Measurements from ENCODE around the gene DENND10. TPM values are rescaled to one million over a fixed set of nuclear protein-coding genes. Genes with fewer than 3 reads are reported as not detected.
"Not testable (repeated sequence)": the region's sequence is repeated elsewhere in the genome, so short reads cannot be mapped to it uniquely, and the experiment has no call there.

Gene DENND10
- total and polyA plus RNA-seq, 2 donors (not counting 3 experiments of a cell fraction or from before 2014, with no cell fraction given): 39.1 to 50.1 TPM

- BruUV-seq (replicated peaks): TSS peak; percentile 79
- DNase-seq (ENCODE audit: low read depth, low spot score) (peak; percentile 94), FAIRE-seq (peak; percentile 94)
- dilution Hi-C loops (cut with MboI; ENCODE audit: extremely low pct_ligation_motif_present, low sequenced_read_pairs) (no loop called here), intact Hi-C loops (cut with micrococcal nuclease) (loop anchor here (1.0 to 2.0 kb wide), 4 partner anchors 12 to 98 kb away; partner anchors contain the start of gene EIF3A)
- H3K9ac ChIP-seq (replicated peaks; ENCODE audit: extremely low read depth, insufficient read depth, low read length): peak within 1 kb of the TSS; percentile 91
- H3K27ac ChIP-seq (ENCODE audit: insufficient read depth, low read depth, low read length): peak within 1 kb of the TSS; percentile 83
- peaks cover 3 to 12% of the 10 kb centered on the region in 2 experiments for H3K36me3 ChIP-seq (ENCODE audit: control insufficient read depth in 2 of 2, extremely low read depth in 1 of 2, insufficient read depth in 2 of 2, low read length in 2 of 2)
- POLR2A ChIA-PET: no interaction called here
- peaks cover 39% of the 10 kb centered on the region for H3K79me2 ChIP-seq (ENCODE audit: control insufficient read depth, insufficient read depth, low read length)
- H3K4me1 ChIP-seq (ENCODE audit: control insufficient read depth, extremely low read depth, insufficient read depth, low read length): peaks cover 12% of the 10 kb centered on the region
- no peaks in the 10 kb centered on the region for H3K27me3 ChIP-seq (ENCODE audit: control insufficient read depth in 2 of 2, insufficient read depth in 2 of 2, low read length in 2 of 2)
- H4K20me1 ChIP-seq (replicated peaks; ENCODE audit: control insufficient read depth, extremely low read depth, insufficient read depth, low read length): no peaks in the 10 kb centered on the region
- H2AFZ ChIP-seq (ENCODE audit: low read depth, low read length): peak within 1 kb of the TSS; percentile 99
- H3K9me3 ChIP-seq (replicated peaks; ENCODE audit: control insufficient read depth, insufficient read depth, low read length): no peaks in the 10 kb centered on the region
- H3K4me3 ChIP-seq (replicated peaks in 1 of 3; ENCODE audit: insufficient read depth in 1 of 3, low read depth in 1 of 3, low read length in 3 of 3): peak within 1 kb of the TSS; percentile 85 to 91 (median 87)
- CTCF ChIA-PET: interaction anchor here (1.3 kb wide), 1 partner anchor 311 kb away, joined by 4 read pairs; no protein-coding TSS in a partner anchor
- peak within 1 kb of the TSS; percentile 94 for H3K4me2 ChIP-seq (ENCODE audit: insufficient read depth, low read length)
- H3K9me1 ChIP-seq (replicated peaks; ENCODE audit: control insufficient read depth, extremely low read depth, insufficient read depth, low read length): no peaks in the 10 kb centered on the region
- TF ChIP-seq CTCF (IDR thresholded peaks at IDR 0.05; ENCODE audit: extremely low read depth in 1 of 2, insufficient read depth in 1 of 2, low read depth in 1 of 2, low read length in 2 of 2): peak in 1 of 2 donors; percentile 22
- no peak for TF ChIP-seq JUN (IDR thresholded peaks at IDR 0.05; ENCODE audit: borderline replicate concordance, insufficient read depth, insufficient read length, low read depth)
- TF ChIP-seq MYC (IDR thresholded peaks at IDR 0.05; ENCODE audit: low read depth, low read length): no peak
- peak; percentile 80 for TF ChIP-seq MAX (IDR thresholded peaks at IDR 0.05; ENCODE audit: insufficient read depth, insufficient read length)
- TF ChIP-seq FOS (IDR thresholded peaks at IDR 0.05; ENCODE audit: borderline replicate concordance, insufficient read depth, low read length): no peak
- TF ChIP-seq POLR2A (IDR thresholded peaks at IDR 0.05; ENCODE audit: low read depth, low read length): peak; percentile 99
- peak; percentile 98 for TF ChIP-seq POLR2AphosphoS5 (IDR thresholded peaks at IDR 0.05; ENCODE audit: insufficient read depth, low read depth, low read length)
- no peak for TF ChIP-seq GATA2 (IDR thresholded peaks at IDR 0.05; ENCODE audit: insufficient read depth, insufficient read length, low read depth, low read length)
- TF ChIP-seq EZH2 (IDR thresholded peaks at IDR 0.05; ENCODE audit: borderline replicate concordance, low read depth, low read length, severe bottlenecking): no peak
Measured at GRCh38 chr10:119178372-119179119, 74.6 kb downstream of the DENND10 start, which contains the start of gene PRDX3. Gene PRDX3, minus strand, starts transcription at chr10:119178812. Its CDS starts 22 bp downstream, at chr10:119178790.

GRCh38 chr10:119180850-119181400 is 77.0 kb downstream of the DENND10 start:
- intact Hi-C loops (cut with micrococcal nuclease); H3K36me3 ChIP-seq (ENCODE audit: control insufficient read depth in 2 of 2, extremely low read depth in 1 of 2, insufficient read depth in 2 of 2, low read length in 2 of 2); H3K9me1 ChIP-seq (replicated peaks; ENCODE audit: control insufficient read depth, extremely low read depth, insufficient read depth, low read length); FAIRE-seq; DNase-seq (ENCODE audit: low read depth, low spot score); H3K9me3 ChIP-seq (replicated peaks; ENCODE audit: control insufficient read depth, insufficient read depth, low read length); H3K27ac ChIP-seq (ENCODE audit: insufficient read depth, low read depth, low read length); H4K20me1 ChIP-seq (replicated peaks; ENCODE audit: control insufficient read depth, extremely low read depth, insufficient read depth, low read length); BruUV-seq (replicated peaks); H3K4me2 ChIP-seq (ENCODE audit: insufficient read depth, low read length); H3K9ac ChIP-seq (replicated peaks; ENCODE audit: extremely low read depth, insufficient read depth, low read length); H2AFZ ChIP-seq (ENCODE audit: low read depth, low read length); dilution Hi-C loops (cut with MboI; ENCODE audit: extremely low pct_ligation_motif_present, low sequenced_read_pairs); POLR2A ChIA-PET; H3K4me3 ChIP-seq (replicated peaks in 1 of 3; ENCODE audit: insufficient read depth in 1 of 3, low read depth in 1 of 3, low read length in 3 of 3); H3K27me3 ChIP-seq (ENCODE audit: control insufficient read depth in 2 of 2, insufficient read depth in 2 of 2, low read length in 2 of 2): not testable (repeated sequence)
- CTCF ChIA-PET: interaction anchor here (0.7 to 2.2 kb wide), 7 partner anchors 8 to 82 kb away, joined by 3 to 12 read pairs (median 4); no protein-coding TSS in a partner anchor
- Histone ChIP-seq H3K4me1 (ENCODE audit: control insufficient read depth, extremely low read depth, insufficient read depth, low read length) (peaks cover 12% of the 10 kb centered on the region), H3K79me2 (ENCODE audit: control insufficient read depth, insufficient read depth, low read length) (peaks cover 24% of the 10 kb centered on the region)
